GM18519 (cell line): ENCODE results near the gene RAD51D.
"Not testable (repeated sequence)": the region's sequence is repeated elsewhere in the genome, so short reads cannot be mapped to it uniquely, and the experiment has no call there.

Experiments used
- ATAC-seq: cut with Tn5 transposase; IDR thresholded peaks from one replicate; pipeline ENCODE4 v1.9.1; 2021; ENCODE audit warnings: mild to moderate bottlenecking, moderate library complexity; ENCODE audit not compliant: unreplicated experiment, low FRiP score

RAD51D gene

DNA sequence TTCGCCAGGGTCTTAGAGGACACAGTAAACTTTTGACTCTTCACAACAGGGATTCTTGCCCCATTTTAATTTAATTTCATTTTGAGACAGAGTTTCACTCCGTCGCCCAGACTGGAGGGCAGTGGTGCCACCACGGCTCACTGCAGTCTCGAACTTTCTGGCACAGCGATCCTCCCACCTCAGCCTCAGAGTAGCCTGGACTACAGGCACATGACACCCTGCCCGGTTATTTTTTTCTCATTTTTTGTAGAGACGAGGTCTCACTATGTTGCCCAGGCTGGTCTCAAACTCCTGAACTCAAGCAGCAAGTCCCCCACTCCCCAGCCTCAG is 22.8 kb upstream of the RAD51D start:
- no peak for ATAC-seq

DNA sequence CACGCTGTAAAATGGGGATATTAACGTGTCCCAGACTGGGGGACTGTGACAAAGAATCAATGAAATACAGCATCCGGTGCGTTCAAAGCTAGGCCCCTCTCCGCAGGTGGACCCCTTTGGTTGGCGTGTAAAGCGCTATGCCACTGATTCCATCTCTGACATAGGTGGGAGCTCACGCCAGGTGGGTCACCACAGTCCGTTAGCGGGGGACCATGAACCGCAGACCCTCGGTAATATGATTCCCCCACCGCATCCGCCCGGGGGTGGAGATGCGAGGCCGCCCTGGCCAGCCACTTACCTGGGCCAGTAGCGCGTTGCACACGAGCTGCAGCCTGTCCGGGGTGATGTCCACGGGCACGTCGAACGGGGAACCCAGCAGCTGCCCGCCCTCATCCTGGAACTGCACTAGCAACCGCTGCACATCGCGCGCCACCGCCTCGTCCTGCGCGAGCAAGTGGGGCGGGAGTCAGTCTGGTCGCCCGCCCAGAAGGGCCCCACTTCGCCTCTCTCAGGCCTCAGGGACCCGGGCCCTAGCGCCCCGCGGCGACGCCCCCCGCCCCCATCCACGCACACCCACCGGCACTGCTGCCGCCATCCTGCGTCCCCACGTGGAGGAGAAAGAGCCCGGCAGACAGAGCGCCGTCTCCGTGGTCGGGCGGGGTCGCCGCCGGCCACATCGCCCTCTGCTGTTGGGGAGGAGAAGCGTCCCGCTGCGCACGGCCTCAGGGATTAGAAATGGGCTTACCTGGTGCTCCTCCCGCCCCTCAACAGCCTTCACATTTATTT is 22.2 kb upstream of the RAD51D start, which contains the start of gene NLE1:
NLE1 (minus strand) TSS at position 623 of the 786 bp plus-strand sequence; CDS start at position 595, 28 bp downstream.
- ATAC-seq: peak; percentile 54

DNA sequence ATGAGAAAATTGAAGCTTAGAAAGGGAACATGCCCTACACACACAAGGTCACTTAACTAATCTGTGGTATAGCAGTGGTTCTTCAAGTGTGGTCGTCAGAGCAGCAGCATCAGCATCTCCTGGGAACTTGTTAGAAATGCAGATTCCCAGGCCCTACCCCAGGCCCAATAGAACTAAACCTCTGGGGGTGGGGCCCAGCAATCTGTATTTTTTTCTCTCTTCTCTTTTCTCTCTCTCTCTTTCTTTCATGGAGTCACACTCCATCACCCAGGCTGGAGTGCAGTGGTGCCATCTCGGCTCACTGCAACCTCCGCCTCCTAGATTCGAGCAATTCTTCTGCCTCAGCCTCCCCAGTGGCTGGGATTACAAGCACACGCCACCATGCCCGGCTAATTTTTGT is 18.6 kb upstream of the RAD51D start:
- no peak for ATAC-seq

DNA sequence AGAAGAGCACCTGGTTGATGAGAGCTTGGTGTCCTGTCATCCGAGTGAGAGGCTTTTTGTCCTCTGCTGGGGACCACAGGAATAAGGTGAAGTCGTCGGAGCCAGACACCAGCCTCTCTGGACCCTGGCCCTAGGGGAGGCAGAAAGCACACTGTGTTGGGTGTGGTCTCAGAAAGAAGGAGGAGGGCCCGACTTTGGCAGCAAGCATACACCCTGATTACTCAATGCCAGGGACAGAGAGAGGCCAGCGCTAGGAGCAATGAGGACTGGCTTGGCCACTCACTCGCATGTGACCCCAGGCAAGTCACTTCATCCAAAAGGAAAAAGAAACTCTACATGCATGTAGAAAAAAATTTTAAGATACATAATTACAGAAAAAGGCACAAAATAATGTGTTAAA is 15.7 kb upstream of the RAD51D start:
- ATAC-seq: no peak

DNA sequence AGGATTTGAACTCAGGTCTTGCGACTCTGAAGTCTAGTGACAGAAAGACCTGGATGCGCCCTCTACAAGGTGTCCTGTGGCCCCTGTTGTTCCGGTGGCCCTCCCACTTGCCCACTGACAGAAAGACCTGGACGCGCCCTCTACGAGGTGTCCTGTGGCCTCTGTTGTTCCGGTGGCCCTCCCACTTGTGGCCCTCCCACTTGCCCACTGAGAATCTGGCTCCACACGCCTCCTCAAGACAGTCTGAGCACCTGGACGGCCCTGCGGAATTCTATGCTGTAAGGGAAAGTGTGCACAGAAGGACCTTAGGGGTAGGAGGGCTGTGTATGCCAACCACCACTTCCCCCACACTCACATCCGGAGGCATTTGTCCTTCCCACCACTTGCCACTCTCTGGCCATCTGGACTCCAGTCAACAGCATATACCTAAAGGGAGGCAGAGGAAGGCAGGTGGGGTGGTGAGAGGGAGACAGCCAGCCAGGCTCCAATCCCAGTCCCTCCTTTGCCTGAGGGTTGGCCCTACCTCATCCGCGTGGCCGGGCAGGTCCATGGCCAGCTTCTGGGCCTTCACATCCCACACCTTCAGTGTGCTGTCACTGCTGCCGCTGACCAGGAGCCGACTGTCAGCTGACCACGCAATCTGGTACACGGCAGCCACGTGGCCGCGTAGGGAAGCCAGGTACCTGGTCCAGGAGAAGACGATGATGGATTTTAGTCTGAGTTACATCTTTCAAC is 13.3 kb upstream of the RAD51D start:
- no peak for ATAC-seq

DNA sequence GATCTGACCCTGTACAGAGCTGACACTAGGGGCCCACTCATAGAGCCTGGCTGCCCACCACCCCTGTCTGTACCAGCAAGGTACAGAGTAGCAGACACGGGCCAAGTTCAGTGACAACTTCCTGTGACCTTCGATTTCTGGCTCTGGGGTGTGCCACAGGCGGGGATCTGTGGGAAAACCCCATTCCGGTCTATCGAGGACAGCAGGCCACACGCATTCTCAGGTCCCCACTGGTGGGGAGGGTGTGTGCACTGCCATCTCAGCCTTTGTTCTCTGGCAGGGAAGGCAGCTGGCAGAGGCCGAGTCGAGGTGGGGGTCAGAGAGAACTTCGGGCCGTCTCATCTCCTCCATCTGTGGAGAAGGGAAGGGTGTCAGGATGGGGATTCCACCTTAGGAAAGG is 12.4 kb upstream of the RAD51D start:
- no peak for ATAC-seq

DNA sequence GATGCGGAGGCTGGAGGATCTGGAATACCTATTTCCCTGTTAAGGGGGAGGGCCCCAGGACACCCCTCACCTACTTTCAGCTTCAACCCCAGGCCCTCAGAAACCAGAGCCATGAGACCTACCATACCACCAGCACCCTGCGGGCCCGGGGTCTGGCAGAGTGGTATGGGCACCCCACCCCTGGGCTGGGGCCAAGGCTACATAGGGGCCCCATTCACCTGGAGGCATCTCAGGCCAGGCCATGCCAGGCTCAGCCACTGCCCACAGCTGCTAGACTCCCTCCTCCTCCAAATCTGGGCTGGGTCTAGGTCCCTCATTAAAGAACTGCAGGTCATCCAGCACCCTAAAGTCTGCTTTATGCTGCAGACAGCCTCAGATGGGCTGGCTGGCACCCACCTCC is 10.7 kb upstream of the RAD51D start:
- no peak for ATAC-seq

DNA sequence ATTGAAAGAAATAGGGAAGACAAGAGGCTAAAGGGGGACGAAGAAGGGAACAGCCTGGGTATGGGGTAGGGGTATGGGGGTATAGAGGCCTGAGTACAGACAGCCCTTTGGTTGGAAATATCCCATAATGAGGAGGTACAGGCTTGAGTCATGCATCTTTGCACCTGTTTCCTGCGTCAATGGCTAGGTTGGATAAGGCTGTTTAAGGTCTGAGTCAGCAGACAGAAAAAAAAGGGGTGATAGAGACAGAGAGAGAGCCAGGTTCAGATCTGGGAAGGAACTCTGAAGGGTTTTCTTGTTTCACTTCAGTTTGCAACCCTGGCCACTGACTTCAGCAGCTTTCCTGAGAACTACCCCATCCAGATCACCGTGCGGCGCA is 10.3 kb upstream of the RAD51D start:
- ATAC-seq: no peak

DNA sequence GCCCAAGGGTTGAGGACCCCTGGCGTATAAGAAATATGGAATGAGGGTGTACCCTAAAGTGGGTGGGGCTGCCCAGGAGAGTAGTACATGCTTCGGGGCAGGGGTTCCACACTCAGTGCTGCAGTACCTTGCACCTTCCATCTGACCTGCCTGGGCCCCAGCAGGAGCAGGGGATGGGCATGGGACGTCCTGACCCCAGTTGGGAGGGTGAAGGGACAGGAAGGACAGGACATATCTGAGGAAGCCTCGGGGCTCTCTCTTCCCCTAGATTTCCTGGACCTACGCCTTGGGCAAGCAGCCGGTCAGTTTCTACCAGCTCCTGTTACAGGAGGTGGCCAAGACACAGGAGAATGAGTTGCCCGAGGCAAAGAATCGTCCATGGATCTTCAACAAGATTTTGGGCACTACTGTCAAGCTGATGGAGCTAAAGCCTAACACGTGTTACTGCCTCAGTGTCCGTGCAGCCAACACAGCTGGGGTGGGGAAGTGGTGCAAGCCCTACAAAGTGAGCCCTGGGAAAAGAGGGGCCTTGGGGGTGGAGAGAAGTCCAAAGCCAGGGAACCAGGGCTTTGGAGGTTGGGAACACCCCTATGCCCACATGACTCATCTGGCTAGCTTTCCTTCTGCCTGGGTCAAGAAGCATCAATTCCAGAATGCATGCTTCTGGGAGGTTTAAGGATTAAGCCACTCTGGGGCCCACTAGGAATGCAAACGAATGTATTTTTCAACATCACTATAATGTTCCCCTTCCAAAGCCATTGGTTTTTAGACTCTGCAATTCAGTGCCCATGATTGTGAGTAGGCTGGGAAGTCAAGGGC is 9.7 kb upstream of the RAD51D start:
- ATAC-seq: no peak

DNA sequence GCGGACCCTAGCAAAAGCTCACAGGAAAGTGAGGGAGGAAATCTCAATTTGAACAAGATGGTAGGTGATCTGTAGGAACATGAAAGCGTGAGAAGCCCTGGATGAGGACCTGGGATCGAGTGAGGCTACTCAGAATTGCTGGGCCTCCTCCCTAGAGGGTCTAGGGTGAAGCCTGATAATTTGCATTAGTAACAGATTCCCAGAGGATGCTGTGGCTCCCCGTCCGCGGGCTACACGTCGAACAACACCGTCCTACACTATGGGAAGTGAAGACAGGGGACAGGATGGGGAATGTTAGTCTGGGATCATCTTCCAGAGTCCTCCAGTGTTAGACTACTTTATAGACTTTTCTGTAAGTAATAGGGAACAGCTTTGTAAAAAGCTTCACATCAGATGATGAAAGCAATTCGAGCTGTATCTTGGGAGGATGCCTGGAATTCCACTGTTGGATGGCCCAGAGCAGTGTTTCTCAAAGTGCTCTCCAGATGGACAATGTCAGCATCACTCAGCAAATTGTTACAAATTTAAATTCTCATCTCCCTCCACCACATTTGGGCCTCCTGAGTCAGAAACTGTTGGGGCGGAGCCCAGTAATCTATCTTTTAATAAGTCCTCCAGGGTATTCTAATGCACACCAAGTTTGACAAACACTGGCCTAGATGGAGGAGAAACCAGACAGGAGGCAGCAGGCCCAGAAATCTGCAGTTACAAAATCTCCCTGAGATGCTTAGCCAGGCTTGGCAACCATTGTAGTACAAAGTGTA is 8.3 kb upstream of the RAD51D start:
- ATAC-seq: no peak

DNA sequence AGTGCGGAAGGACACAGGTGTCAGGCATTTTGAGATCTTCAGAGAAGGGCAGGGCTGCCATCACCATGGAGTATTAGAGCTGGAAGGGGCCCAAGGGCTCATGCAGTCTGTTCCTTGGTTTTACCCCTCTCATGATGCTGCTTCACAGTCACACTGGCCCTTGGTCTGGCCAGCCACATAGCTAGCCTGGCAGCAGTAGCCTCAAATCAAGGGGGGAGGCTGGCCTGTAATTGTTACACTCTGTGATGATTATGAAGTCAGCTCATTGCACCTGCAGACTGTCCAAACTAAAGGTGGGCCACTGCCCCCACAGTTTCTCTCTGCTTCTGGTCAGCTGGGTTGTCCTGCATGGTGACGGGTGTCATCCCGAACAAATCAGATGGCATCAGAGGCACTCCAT is 1.7 kb upstream of the RAD51D start, which contains the start of gene FNDC8:
FNDC8 (plus strand) TSS at position 301 of the 400 bp plus-strand sequence; CDS start at position 380, 79 bp downstream.
- no peak for ATAC-seq

DNA sequence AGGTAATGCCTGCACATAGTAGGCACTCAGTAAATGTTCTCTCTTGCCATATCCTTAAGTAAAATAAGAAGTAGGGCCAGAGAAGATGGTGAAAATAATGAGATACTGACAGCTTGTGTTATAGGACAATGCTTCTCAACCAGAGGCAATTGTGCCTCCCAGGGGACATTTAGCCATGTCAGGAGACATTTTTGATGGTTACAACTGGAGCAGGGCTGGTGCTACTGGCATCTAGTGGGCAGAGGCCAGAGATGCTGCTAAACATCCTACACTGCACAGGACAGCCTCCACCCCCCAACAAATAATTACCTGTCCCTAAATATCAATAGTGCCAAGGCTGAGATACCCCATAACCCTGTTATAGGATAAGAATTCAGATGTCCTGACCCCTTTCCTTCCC is 1.7 kb downstream of the RAD51D start:
- ATAC-seq: no peak

DNA sequence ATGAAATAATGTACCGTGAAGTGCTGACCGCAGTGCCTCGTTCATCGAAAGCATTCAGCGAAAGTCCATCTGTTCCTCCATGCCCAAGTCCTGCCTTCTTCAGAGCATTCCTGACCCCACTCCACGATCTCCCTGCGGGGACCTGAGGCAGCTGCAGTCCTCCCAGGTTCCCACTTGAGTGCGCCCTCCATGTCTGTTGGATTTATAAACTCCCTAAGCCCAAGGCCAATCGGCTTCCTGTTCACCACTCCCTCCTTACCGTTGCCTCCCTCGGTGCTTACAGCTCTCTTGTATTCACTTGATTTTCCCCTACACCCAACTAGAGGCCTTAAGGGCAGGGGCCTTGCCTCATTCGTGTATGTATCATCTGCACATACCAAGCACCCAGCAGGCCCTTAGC is 2.8 kb downstream of the RAD51D start:
- no peak for ATAC-seq

DNA sequence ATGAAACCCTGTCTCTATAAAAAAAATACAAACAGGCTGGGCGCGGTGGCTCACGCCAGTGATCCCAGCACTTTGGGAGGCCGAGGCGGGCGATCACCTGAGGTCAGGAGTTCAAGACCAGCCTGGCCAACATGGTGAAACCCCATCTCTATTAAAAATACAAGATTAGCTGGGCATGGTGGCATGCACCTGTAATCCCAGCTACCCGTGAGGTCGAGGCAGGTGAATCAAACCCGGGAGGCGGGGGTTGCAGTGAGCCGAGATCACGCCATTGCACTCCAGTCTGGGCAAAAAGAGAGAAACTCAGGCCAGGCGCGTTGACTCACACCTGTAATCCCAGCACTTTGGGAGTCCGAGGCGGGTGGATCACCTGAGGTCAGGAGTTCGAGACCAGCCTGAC is 8.9 kb downstream of the RAD51D start:
- ATAC-seq: not testable (repeated sequence)

DNA sequence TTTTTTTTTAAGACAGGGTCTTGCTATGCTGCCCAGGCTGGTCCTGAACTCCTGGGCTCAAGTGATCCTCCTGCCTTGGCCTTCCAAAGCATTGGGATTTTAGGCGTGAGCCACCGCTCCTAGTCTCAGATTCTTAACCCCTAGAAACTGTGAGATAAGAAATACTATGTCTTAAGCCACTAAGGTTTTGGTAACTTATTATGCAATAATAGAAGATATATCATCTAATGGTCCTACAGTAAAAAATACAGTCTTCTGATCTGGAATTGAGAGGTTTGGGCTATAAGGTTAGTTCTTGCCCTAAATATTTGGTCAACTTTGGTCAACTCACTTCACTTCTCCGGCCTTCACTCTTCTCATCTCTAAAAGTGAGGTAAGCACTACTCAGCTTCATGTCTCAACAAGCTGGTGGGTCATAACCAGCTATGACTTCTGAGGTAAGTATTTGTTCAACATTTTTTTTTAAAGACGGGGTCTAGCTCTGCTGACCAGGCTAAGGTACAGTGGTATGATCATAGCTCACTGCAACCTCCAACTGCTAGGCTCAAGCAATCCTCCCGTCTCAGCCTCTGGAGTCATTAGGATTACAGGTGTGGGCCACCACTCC is 14.7 kb downstream of the RAD51D start:
- ATAC-seq: no peak

DNA sequence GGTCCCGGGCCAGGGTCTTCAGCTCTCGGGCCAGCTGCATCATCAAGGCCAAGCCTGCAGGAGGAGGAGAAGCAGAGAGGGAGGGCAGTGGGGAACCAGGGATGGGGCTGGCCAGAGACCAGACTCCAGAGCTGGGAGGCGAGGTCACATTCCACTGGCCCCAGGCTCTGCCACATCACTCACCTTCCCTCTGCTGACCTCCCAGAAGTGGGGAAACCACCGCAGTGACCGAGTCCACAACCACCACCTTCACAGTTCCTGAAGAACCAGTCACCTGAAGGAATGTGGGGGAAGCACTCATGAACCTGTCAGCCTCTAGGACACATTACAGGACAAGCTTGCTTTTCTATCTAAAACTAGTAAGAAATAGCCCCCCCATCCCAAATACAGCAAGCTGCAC is 16.4 kb downstream of the RAD51D start:
- ATAC-seq: no peak

DNA sequence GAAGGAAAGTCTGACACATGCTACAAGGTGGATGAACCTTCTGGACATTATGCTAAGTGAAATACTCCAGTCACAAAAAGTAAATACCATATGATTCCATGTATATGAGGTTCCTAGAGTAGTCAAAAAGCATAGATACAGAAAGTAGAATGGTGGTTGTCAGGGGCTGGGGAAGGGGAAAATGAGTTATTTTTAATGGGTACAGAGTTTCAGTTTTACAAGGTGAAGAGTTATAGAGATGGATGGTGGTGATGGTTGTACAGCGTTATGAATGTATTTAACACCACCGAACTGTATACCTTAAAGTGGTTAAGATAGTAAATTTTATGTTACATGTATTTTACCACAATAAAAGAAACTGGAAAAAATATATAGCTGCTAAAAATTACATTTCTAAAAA is 17.9 kb downstream of the RAD51D start:
- no peak for ATAC-seq

DNA sequence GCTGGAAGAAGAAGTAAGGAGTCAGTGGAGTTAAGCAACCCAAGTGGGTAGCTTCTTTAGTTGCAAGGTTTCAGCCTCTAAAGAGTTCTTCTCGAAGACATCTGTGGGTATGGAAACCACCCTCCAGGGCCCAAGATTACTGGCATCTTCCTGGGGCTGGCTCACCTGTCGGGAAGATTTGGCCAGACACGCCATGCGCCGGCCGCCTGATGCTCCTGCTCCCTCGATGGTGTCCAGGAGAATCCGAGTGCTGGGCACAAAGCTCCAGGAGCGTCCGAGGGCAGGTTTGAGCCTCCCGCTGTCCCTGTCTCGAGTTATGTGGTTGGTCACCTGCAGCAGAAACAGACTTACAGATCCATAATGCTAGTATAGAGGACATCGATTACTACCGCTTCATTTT is 18.6 kb downstream of the RAD51D start:
- ATAC-seq: no peak

DNA sequence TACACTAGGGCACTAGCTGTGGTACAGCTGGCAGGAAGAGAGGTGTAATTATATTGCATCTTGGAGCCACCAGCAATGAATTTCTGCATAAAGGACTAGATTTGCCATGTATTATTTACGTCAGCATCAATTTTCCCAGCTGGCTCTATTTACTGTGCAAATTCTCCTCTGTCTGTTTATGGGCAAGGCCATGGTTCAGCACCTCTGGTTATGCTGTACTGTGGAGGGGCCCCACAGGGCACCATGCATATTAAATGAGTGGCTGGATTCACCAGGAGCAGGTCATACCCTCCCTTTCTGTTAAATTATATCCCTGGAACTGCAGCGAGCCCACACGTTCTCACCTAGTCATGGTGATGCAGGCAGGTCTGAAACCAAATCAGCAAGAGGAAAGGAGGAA is 19.8 kb downstream of the RAD51D start:
- ATAC-seq: no peak

DNA sequence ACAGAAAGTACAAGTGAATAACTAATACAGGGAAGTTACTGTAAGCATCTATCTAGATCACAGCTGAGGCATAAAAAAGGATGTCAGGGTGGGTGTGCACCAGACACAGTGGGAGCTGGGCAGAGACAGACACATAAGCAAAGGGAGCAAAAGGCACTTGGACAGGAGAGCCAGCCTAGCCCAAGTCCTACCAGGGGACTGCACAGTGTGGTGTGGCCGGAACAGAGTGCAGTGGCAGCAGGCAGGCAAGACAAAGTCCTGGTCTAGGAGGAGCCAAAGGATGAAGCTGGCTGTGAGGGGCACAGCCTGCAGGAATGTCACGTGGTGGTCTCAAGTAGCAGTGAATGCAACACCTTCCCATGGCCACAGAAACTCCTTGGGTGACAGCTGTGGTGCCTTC is 21.9 kb downstream of the RAD51D start:
- no peak for ATAC-seq
